SK-N-SH (cell line): ENCODE data around the gene TNFRSF21. TPM values are rescaled to one million over a fixed set of nuclear protein-coding genes. Genes with fewer than 3 reads are reported as not detected.
A peak's percentile ranks its signal among the peaks of the same experiment; 100 is the strongest.

Experiments
- CTCF ChIA-PET: fragments of 300-600, 350-600 bp; formaldehyde crosslinking; extraction: SDS; loops from one replicate; lab custom pipeline; 2021; lab: Yijun Ruan, JAX
- POLR2A ChIA-PET: fragments of 350-600 bp; sonication (Branson Sonifier 250); formaldehyde crosslinking; extraction: SDS; loops from one replicate; lab custom pipeline; 2020; ENCODE audit warnings: antibody characterized with exemption, inconsistent platforms; lab: Yijun Ruan, JAX
- DNase-seq: peaks from one replicate; pipeline ENCODE4 v3.0.0; 2012
- H2AFZ ChIP-seq: fragments of 200-600 bp; sonication (generic); 2 replicates; pipeline ENCODE4 v1.8.1; 2016; ENCODE audit warnings: antibody characterized with exemption, mild to moderate bottlenecking, low read depth
- H3F3A ChIP-seq: fragments of 200-600 bp; sonication (generic); replicated peaks from 2 replicates; pipeline ENCODE3; 2016; ENCODE audit warnings: antibody characterized with exemption, mild to moderate bottlenecking; ENCODE audit not compliant: insufficient read depth
- H3K27ac ChIP-seq, 2 experiments: fragments of 200-500 bp in 1 of 2; fragments of 200-600 bp in 1 of 2; sonication (Bioruptor generic) in 1 of 2; sonication (generic), shearing (Covaris generic) in 1 of 2; 2 replicates each; pipeline versions ENCODE4 v1.5.1 to v1.6.1; 2014 to 2016; ENCODE audit warnings: low read depth in 2 of 2, inconsistent platforms in 1 of 2, low read length in 1 of 2, mild to moderate bottlenecking in 1 of 2, mixed read lengths in 1 of 2
- H3K27me3 ChIP-seq: fragments of 200-600 bp; sonication (generic), shearing (Covaris generic); 2 replicates; pipeline ENCODE4 v1.6.1; 2016; ENCODE audit warnings: mixed run types; ENCODE audit not compliant: insufficient read depth
- H3K36me3 ChIP-seq, 2 experiments: fragments of 200-500 bp in 1 of 2; fragments of 200-600 bp in 1 of 2; sonication (Bioruptor generic) in 1 of 2; sonication (generic) in 1 of 2; replicated peaks in 1 of 2; 2 replicates each; pipeline versions ENCODE3 to v1.5.1; 2014 to 2016; ENCODE audit warnings: low read length in 1 of 2, mild to moderate bottlenecking in 1 of 2; ENCODE audit not compliant: insufficient read depth in 2 of 2, control insufficient read depth in 1 of 2
- H3K4me1 ChIP-seq, 2 experiments: fragments of 200-500 bp in 1 of 2; fragments of 200-600 bp in 1 of 2; sonication (Bioruptor generic) in 1 of 2; sonication (generic), shearing (Covaris generic) in 1 of 2; 2 replicates each; pipeline versions ENCODE4 v1.5.1 to v1.6.1; 2014 to 2016; ENCODE audit warnings: low read depth in 1 of 2, low read length in 1 of 2, mixed run types in 1 of 2; ENCODE audit not compliant: insufficient read depth in 2 of 2, control insufficient read depth in 1 of 2
- H3K4me2 ChIP-seq: fragments of 200-600 bp; sonication (generic), shearing (Covaris generic); 2 replicates; pipeline ENCODE4 v1.6.1; 2017; ENCODE audit warnings: mixed run types
- H3K4me3 ChIP-seq, 2 experiments: fragments of 200-500 bp in 1 of 2; fragments of 200-600 bp in 1 of 2; sonication (Bioruptor generic) in 1 of 2; sonication (generic), shearing (Covaris generic) in 1 of 2; 2 replicates each; pipeline versions ENCODE4 v1.5.1 to v1.8.1; 2014 to 2016; ENCODE audit warnings: low read depth in 2 of 2, inconsistent platforms in 1 of 2, low read length in 1 of 2, mild to moderate bottlenecking in 1 of 2, mixed read lengths in 1 of 2, moderate library complexity in 1 of 2
- H3K79me2 ChIP-seq: fragments of 200-600 bp; sonication (generic); 2 replicates; pipeline ENCODE4 v1.8.1; 2017; ENCODE audit warnings: mild to moderate bottlenecking; ENCODE audit not compliant: insufficient read depth
- H3K9ac ChIP-seq: fragments of 200-600 bp; sonication (generic); 2 replicates; pipeline ENCODE4 v1.6.1; 2017; ENCODE audit warnings: mixed run types
- H3K9me2 ChIP-seq: fragments of 200-600 bp; sonication (generic); 2 replicates; pipeline ENCODE4 v1.6.1; 2017; ENCODE audit warnings: mixed run types
- H3K9me3 ChIP-seq: fragments of 200-600 bp; sonication (generic); 2 replicates; pipeline ENCODE4 v1.6.1; 2017; ENCODE audit warnings: mixed run types, mild to moderate bottlenecking, moderate library complexity
- H4K20me1 ChIP-seq: fragments of 200-600 bp; sonication (generic); 2 replicates; pipeline ENCODE4 v1.6.1; 2017; ENCODE audit warnings: mild to moderate bottlenecking, mixed run types; ENCODE audit not compliant: insufficient read depth
- CHD2 ChIP-seq: fragments of 150-350 bp; IDR thresholded peaks from 2 replicates; pipeline ENCODE4 v1.6.1; 2018; ENCODE audit warnings: low read length; ENCODE audit not compliant: partially characterized antibody
- ELF1 ChIP-seq: IDR thresholded peaks from 2 replicates; pipeline ENCODE4 v1.4.0; 2012
- EP300 ChIP-seq, 2 experiments: IDR thresholded peaks; 2 replicates each; pipeline versions ENCODE4 v1.4.0 to v1.6.1; 2012; ENCODE audit warnings: borderline replicate concordance in 1 of 2, low read depth in 1 of 2, low read length in 1 of 2
- FOXM1 ChIP-seq: IDR thresholded peaks from 2 replicates; pipeline ENCODE4 v1.4.0; 2012; ENCODE audit warnings: low read depth, mild to moderate bottlenecking
- GABPA ChIP-seq: IDR thresholded peaks from 2 replicates; pipeline ENCODE4 v1.4.0; 2012; ENCODE audit warnings: low read depth, mild to moderate bottlenecking
- JUND ChIP-seq: IDR thresholded peaks from 2 replicates; pipeline ENCODE4 v1.4.0; 2012
- RAD21 ChIP-seq: IDR thresholded peaks from 2 replicates; pipeline ENCODE4 v1.6.1; 2012; ENCODE audit warnings: mild to moderate bottlenecking, low read length
- RCOR1 ChIP-seq: fragments of 150-350 bp; IDR thresholded peaks from 2 replicates; pipeline ENCODE4 v1.6.1; 2017; ENCODE audit warnings: antibody characterized with exemption, low read length
- TAF1 ChIP-seq: IDR thresholded peaks from 2 replicates; pipeline ENCODE4 v1.6.1; 2012; ENCODE audit warnings: low read depth, mild to moderate bottlenecking, low read length, moderate library complexity, borderline replicate concordance
- USF2 ChIP-seq: fragments of 150-350 bp; IDR thresholded peaks from 2 replicates; pipeline ENCODE4 v1.6.1; 2017; ENCODE audit warnings: antibody characterized with exemption, low read length, low read depth, borderline replicate concordance
- WGBS: methylation state at CpG from one replicate; pipeline ENCODE4 v1.1.6; 2017; ENCODE audit warnings: low lambda C conversion rate; 5-methylcytosine and 5-hydroxymethylcytosine counted together
- polyA plus RNA-seq, 3 experiments: library from polyadenylated mRNA; depleted of rRNA; stranded (reverse); fragments of >200 nt; gene quantifications; 2 replicates each; pipeline ENCODE4 v1.2.3, GENCODE V29; 2012
- TF ChIP-seq, protein P1 (sequence below): IDR thresholded peaks from 2 replicates; pipeline ENCODE4 v1.4.0; 2012; ENCODE audit warnings: low read depth, borderline replicate concordance
- TF ChIP-seq, protein P2 (sequence below): IDR thresholded peaks from 2 replicates; pipeline ENCODE4; 2012
- TF ChIP-seq, protein P3 (sequence below): fragments of 200-600 bp; sonication (generic); IDR thresholded peaks from 2 replicates; pipeline ENCODE4 v1.6.1; 2017; ENCODE audit warnings: antibody characterized with exemption, mild to moderate bottlenecking, moderate library complexity

TNFRSF21 gene
- polyA plus RNA-seq, 1 of the 3 experiments (the other 2 are of a cell fraction): 9.2 TPM

- POLR2A ChIA-PET: no interaction called here
- no peaks in the 10 kb centered on the region for H3F3A ChIP-seq
- no peaks in the 10 kb centered on the region for H3K79me2 ChIP-seq
- no peak for DNase-seq
- peak overlapping the region; percentile 76 to 82; a peak in 3 of 4 replicates for H3K4me3 ChIP-seq
- no peaks in the 10 kb centered on the region for H3K9me2 ChIP-seq
- H3K4me2 ChIP-seq: peak overlapping the region; percentile 97; the same call in 1 of the 2 replicates
- WGBS: 2% methylated on average over 7 of the region's 7 CpGs
- no peaks in the 10 kb centered on the region for H3K36me3 ChIP-seq
- H3K4me1 ChIP-seq: peaks cover 0 to 6% of the 10 kb centered on the region in 2 experiments; a peak in 2 of 4 replicates
- no peak overlapping the region for H2AFZ ChIP-seq
- no peak overlapping the region for H3K27ac ChIP-seq
- H3K27me3 ChIP-seq: peaks cover 11% of the 10 kb centered on the region; the same call in 1 of the 2 replicates
- no peaks in the 10 kb centered on the region for H3K9me3 ChIP-seq
- no peak overlapping the region for H3K9ac ChIP-seq
- TF ChIP-seq USF2 (no peak), RCOR1 (no peak), RAD21 (no peak), ELF1 (no peak), FOXM1 (no peak), CHD2 (no peak), TAF1 (no peak), EP300 (IDR thresholded peaks at IDR 0.05; ENCODE audit: borderline replicate concordance in 1 of 2, low read depth in 1 of 2, low read length in 1 of 2) (no peak), JUND (no peak), GABPA (no peak)
- TF ChIP-seq, protein P1, sequence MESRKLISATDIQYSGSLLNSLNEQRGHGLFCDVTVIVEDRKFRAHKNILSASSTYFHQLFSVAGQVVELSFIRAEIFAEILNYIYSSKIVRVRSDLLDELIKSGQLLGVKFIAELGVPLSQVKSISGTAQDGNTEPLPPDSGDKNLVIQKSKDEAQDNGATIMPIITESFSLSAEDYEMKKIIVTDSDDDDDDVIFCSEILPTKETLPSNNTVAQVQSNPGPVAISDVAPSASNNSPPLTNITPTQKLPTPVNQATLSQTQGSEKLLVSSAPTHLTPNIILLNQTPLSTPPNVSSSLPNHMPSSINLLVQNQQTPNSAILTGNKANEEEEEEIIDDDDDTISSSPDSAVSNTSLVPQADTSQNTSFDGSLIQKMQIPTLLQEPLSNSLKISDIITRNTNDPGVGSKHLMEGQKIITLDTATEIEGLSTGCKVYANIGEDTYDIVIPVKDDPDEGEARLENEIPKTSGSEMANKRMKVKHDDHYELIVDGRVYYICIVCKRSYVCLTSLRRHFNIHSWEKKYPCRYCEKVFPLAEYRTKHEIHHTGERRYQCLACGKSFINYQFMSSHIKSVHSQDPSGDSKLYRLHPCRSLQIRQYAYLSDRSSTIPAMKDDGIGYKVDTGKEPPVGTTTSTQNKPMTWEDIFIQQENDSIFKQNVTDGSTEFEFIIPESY: no peak
- TF ChIP-seq, protein P2, sequence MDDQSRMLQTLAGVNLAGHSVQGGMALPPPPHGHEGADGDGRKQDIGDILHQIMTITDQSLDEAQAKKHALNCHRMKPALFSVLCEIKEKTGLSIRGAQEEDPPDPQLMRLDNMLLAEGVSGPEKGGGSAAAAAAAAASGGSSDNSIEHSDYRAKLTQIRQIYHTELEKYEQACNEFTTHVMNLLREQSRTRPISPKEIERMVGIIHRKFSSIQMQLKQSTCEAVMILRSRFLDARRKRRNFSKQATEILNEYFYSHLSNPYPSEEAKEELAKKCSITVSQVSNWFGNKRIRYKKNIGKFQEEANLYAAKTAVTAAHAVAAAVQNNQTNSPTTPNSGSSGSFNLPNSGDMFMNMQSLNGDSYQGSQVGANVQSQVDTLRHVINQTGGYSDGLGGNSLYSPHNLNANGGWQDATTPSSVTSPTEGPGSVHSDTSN: no peak
- TF ChIP-seq, protein P3, sequence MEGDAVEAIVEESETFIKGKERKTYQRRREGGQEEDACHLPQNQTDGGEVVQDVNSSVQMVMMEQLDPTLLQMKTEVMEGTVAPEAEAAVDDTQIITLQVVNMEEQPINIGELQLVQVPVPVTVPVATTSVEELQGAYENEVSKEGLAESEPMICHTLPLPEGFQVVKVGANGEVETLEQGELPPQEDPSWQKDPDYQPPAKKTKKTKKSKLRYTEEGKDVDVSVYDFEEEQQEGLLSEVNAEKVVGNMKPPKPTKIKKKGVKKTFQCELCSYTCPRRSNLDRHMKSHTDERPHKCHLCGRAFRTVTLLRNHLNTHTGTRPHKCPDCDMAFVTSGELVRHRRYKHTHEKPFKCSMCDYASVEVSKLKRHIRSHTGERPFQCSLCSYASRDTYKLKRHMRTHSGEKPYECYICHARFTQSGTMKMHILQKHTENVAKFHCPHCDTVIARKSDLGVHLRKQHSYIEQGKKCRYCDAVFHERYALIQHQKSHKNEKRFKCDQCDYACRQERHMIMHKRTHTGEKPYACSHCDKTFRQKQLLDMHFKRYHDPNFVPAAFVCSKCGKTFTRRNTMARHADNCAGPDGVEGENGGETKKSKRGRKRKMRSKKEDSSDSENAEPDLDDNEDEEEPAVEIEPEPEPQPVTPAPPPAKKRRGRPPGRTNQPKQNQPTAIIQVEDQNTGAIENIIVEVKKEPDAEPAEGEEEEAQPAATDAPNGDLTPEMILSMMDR: no peak
- TF ChIP-seq, all 33 proteins: peak for 0
- no peaks in the 10 kb centered on the region for H4K20me1 ChIP-seq
- CTCF ChIA-PET: interaction anchor here (0.6 to 9.5 kb wide), 26 partner anchors 8 to 474 kb away, joined by 3 to 231 read pairs (median 5); no protein-coding TSS in a partner anchor
Measured at GRCh38 chr6:47310131-47310480, 401 bp upstream of the TNFRSF21 start.
